GDM1 (cell line): ENCODE data around the gene KLHL30.

Experiments used
- DNase-seq: peaks from one replicate; lab custom pipeline; 2025; lab: John Stamatoyannopoulos, UW

The KLHL30 gene

GRCh38 chr2:238138331-238139195 lies at the start of gene KLHL30:
Gene KLHL30, plus strand, starts transcription at chr2:238138668. Its CDS starts 2,087 bp downstream, at chr2:238140755.
- DNase-seq, result no peak

DNA sequence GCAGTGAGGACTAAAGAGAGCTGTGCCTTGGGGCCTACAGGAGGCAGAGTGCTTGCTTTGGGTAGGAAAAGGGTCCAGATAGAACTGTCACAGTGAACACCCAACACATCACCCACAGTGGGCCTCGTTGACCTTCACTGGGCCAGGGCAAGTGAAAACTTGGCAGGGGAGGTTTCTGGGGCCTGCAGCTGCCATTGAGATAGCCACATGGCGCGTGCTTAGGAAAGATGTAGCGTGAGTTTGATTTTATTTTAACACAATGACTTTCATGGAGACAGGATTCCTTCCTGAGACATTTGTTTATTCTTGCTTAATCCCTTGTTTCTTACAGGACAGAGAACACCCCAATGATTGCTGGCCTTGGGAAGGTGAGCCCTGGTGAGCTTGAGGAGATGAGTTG lies 47.6 kb upstream of the KLHL30 start:
- DNase-seq, result no peak

- no peak for DNase-seq
Observed at GRCh38 chr2:238091436-238092060, 46.9 kb upstream of the KLHL30 start.

DNA sequence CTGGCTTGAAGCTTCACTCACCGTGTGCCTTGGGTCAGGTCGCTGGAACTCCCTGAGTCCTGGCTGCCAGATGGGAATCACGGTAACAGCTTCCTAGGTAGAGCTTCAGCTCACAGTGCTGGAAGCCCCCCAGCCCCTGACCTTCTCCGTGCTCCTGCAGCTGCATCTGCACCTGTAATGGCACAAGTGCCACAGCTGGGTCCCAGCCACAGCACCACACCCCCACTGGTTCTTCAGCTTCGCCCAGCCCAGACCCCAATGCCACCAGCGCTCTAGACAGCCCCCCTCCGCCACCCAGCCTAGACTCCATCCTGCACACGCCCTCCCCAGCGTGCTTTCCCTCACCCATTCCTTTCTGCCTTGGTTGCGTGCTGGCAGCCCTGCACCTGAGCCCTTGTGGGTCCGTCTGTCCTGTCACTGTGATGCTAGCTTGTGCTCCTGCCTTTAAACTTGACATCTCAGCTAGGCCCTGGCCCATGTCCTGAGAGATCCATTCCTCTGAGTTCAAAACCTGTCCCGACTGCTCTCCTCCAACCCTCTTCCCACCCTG lies 45.9 kb upstream of the KLHL30 start:
- no peak for DNase-seq

DNA sequence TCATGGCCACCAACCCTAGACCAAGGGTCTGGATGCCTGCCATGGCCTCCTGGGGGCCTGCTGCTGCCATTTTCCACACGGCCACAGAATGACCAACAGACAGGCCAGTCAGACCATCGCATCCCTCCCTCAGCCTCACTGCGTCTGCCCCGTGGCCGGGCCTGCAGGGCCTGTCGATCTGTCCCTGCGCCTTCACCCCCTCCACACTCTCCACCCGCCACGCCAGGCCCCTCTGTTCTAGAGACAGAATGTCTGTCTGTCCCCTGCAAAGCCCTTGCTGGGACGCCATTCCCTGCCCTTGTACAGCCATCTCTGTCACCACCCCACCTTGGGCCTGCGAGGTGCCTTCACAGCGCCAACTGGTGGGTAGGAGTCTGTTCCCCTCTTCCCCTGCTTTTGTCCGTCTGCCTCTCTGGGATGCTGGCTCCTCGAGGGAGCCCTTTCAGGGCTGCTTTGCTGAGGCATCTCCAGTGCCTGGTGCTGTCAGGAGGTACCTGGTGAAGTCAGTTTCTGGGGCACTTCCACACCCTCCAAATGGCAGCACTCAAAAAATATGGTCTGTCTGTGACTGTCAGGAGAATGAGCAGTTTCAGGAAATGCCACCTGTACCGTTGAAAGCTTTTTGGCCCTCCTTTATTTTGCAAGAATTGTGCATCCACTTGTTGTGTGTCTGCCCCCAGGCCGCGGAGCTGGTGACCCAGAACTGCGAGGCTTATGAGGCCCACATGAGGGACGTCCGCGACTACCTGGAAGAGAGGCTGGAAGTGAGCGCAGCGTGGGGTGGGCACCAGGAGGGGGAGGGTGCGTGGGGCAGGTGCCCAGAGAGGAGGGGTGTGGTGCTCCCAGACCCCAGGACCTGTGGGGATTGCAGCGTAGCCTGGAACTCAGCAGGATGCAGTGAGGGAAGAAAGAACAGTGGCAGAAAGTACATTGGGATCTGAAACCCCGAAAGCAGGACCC lies 45.0 kb upstream of the KLHL30 start:
- DNase-seq, result no peak

- no peak for DNase-seq
Observed at GRCh38 chr2:238094438-238095022, 43.9 kb upstream of the KLHL30 start.

- no peak for DNase-seq
Observed at GRCh38 chr2:238095143-238095542, 43.3 kb upstream of the KLHL30 start.

GRCh38 chr2:238096311-238097011 lies 42.0 kb upstream of the KLHL30 start:
- DNase-seq, result no peak

- no peak for DNase-seq
Observed at GRCh38 chr2:238097201-238097987, 41.1 kb upstream of the KLHL30 start.

- no peak for DNase-seq
Observed at GRCh38 chr2:238097988-238098871, 40.2 kb upstream of the KLHL30 start.

GRCh38 chr2:238098901-238099713 lies 39.4 kb upstream of the KLHL30 start:
- DNase-seq, result no peak

- DNase-seq, result no peak
Observed at GRCh38 chr2:238099714-238100048, 38.8 kb upstream of the KLHL30 start.

DNA sequence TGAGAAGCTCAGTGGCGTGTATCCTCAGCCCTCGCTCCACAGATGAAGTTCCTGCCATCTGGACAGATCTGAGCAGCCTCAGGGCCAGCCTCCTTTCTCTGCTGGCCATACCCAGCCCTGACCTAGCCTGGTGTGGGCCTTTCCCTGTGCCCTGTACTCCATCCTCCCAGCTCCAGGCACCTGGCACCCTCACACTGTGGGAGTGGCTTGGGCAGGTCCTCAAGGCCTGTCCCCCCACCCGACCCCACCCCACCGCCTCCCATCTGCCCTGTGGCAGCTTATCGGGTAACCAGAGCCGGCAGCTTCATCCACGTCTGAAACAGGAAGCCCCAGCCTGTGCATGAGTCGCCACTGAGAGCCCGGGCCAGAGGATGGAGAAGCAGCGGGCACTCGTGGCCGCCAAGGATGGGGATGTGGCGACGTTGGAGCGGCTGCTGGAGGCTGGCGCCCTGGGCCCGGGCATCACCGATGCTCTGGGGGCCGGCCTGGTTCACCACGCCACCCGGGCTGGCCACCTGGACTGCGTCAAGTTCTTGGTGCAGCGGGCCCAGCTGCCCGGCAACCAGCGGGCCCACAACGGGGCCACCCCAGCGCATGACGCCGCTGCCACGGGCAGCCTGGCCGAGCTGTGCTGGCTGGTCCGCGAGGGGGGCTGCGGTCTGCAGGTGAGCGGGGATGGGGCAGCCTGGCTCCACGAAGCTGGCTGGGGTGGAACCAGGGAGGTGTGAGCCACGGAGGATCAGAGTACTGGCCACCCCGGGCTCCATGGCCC lies 38.2 kb upstream of the KLHL30 start, which contains the start of gene ESPNL:
Gene ESPNL, plus strand, starts transcription at position 292 of the 772 bp plus-strand sequence. Its CDS starts 80 bp downstream, at position 372.
- DNase-seq, result no peak

- no peak for DNase-seq
Observed at GRCh38 chr2:238100821-238101771, 37.4 kb upstream of the KLHL30 start.

GRCh38 chr2:238101891-238102841 lies 36.3 kb upstream of the KLHL30 start:
- DNase-seq, result no peak
